ENCODE results near the gene OSBPL10.
A peak's percentile ranks its signal among the peaks of the same experiment; 100 is the strongest.

GRCh38 chr3:31768479-31769125 lies 212.5 kb downstream of the OSBPL10 start:
- peak; percentile 51 for TF ChIP-seq CTCF (IDR thresholded peaks at IDR 0.05; ENCODE audit: low read length)
- TF ChIP-seq EZH2 (IDR thresholded peaks at IDR 0.05; ENCODE audit: borderline replicate concordance, low read length) = no peak

Measured in OCI-LY1 (cell line).